GM21381 (cell line): ENCODE data around the gene NRP1.

Experiments used
- ATAC-seq: cut with Tn5 transposase; IDR thresholded peaks from one replicate; pipeline ENCODE4 v1.9.1; 2021; ENCODE audit warnings: mild to moderate bottlenecking, moderate library complexity; ENCODE audit not compliant: unreplicated experiment

Gene NRP1

DNA sequence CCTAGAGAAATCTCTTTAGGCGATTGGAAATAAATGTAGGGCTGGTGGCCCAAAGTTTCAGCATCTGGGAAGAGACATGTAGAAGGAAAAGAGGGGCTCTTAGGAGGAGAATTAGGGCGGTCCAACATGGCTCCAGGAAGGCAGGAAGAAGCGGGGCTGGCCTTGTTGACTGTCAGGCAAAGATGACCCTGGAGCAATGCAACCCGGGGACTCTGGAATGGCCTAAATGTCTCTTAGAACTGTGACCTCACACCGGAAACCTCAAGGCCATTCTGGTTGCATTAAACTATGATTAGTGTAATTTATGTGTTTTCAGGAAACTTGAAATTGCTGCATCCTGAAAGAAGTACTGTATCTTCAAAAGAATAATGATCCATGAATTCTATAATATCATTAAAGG is 66.8 kb downstream of the NRP1 start:
- ATAC-seq = no peak

- ATAC-seq = no peak
These were observed 68.8 kb downstream of the NRP1 start for GRCh38 chr10:33265621-33266020.

DNA sequence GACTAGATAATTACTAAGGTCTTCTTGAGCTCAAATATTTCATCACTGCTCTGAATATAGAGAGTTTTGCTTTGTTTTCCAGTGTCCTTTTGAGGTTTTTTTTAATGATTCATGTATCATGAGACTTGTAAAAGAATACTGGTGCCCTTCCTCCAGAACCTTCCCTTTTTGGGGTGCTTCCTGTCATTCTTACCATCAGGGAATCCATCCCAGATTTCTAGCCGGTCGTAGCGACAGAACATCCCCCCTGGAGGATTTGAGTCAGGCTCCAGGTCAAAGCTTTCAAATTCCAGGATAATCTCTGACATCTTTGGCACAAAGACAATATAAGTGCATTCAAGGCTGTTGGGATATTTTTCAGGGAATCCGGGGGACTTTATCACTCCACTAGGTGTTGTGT is 71.0 kb downstream of the NRP1 start:
- no peak for ATAC-seq

GRCh38 chr10:33262871-33263270 is 71.6 kb downstream of the NRP1 start:
- no peak for ATAC-seq

DNA sequence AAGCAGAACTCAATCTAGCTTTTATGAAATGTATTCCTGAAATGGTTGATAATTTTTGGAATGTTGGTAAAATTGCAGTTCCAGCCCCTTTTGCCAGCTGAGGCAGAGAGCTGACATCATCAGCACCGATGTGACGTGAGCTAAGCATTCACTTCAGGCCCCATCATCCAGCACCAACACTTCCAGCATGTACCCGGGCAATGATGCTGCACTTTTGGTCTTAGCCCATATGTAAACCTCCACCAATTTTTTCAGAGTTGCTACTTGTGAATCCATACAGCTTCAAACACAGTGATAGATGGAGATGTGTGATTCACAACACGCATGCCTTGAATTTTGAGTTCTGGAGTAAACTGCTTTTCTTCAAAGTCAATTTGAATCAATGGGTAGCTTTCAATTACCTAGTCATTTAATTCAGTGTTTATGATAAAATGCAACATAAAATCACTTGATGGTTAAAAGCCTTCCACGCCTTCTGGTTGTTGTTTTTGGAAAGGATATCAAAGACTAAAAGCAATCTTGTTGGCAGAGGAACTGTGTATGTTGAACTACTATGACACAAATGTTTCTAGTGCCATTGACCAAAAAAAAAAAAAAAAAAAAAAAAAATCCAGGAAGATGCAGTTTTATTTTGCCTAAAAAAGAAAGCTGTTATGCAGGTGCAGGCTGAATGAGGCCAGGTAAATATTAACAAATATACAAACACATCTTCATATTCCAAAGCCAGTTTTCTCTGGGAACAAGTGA is 73.9 kb downstream of the NRP1 start:
- ATAC-seq = no peak

- ATAC-seq = no peak
These were observed 75.5 kb downstream of the NRP1 start for GRCh38 chr10:33258967-33259366.

DNA sequence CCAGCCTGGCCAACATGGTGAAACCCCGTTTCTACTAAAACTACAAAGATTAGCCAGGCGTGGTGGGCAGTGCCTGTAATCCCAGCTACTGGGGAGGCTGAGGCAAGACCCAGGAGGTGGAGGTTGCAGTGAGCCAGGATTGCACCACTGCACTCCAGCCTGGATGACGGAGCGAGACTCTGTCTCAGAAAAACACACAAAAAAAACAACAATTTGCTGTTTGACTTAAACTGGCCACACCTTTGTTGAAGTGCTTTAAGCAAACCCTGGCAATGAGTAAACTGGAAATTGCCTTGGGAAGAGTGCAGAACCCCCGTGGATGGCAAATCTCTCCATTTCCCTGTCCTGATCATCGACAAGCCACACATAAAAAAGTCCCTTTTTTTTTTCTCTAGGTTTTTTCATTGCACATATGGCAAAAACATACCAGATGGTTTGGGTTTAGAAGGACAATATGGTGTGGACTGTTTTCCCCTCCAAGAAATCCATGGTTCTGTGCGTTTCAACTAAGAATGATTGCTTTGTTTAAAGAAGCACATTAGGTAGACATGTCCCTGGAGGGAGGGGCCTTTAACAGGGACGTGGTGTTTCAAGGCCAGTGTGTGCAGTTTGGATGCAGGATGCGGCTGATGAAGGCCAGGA is 76.9 kb downstream of the NRP1 start:
- no peak for ATAC-seq

DNA sequence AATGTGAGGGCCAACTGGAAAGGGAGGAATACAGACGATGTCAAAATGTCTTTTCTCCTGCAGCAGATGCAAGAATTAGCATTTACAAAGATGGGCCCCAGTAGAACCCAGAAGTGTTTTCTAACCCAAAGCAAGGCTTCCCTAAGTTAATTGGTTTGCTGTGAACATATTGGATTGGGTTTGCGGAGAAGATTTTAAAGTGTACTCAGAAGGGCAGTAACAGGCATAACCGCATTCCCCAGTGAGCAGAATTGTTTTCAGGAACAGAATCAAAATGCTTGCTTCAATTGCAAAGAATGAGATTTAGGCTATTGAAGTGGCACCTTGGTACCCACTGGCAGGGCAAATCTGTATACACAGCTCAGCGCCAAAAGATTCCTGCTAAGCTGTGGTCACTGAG is 78.0 kb downstream of the NRP1 start:
- ATAC-seq = no peak

- no peak for ATAC-seq
These were observed 79.8 kb downstream of the NRP1 start for GRCh38 chr10:33254556-33255160.

DNA sequence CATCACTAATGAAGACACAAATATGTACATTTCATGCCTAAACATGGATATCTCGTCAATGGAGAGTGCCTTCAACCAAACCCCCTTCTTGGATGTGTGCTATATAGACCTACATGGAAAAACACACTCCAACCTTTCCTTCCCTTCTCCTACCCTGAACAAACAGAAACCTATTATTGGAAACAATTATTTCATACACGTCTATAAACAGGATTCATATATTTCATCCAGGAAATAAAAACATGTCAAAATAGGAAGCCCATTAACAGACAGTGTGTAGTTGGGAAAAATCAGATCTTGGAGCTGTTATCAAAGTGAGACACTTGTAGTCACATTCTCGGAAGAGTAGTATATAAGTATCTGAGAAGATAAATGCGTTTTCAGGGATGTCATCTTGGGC is 81.1 kb downstream of the NRP1 start:
- no peak for ATAC-seq

DNA sequence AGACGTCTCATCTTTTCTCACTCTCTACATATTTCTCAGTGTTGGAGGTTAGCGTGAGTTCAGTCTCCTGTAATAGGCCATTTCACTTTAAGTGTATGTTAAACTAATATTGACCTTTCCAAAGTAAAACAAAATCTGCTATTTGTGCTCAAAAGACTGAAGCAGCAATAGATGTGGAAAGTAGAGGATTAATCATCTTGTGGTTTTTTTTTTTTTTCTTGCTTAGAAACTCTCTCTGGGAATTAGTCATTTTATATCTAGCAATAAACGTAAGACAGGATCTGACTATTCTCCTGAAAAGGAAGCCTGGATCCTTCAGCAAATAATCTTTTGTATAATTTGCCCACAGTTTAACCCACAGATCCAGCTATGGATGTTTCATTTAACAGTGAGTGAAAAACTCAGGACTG is 81.7 kb downstream of the NRP1 start:
- no peak for ATAC-seq

GRCh38 chr10:33252324-33252723 is 82.1 kb downstream of the NRP1 start:
- ATAC-seq = no peak

- no peak for ATAC-seq
These were observed 84.7 kb downstream of the NRP1 start for GRCh38 chr10:33249659-33250345.

DNA sequence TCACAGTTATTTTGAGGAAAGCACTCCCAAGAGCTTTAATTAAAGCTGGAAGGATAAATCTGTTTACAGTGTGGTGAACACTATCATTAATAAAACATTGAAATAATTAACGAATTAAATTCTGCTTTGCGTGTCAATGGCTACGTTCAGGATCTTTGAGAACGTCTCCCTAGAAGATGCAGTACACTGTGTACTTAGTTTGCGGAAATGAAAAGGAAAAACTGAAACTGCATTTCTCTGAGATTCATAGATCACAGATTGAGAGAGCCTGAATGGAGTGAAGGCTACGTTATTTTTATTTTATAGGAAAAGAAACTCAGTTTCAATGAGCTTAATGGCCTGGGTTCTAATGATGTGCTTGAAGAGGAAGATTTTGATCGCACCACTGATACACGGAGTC is 85.3 kb downstream of the NRP1 start:
- ATAC-seq = no peak

DNA sequence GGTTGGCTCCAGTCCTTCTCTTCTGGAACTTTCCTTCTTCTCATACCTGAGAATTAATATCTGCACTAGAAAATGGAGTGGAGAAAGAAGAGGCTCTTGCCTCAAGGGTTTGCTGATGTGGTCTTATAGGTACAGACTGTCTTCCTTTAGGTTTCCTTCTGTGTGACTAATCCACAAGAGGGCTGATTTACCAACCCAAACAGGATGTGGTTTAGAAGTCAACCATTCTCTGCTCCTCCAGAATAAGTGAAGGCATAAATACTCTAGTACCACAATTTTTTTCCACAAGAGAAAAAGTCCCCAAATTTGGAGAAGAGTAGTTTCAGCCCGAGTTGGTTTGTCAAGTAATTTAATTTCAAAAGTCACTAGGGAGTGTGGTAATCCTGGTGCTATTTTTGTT is 85.8 kb downstream of the NRP1 start:
- ATAC-seq = peak; percentile 76

- no peak for ATAC-seq
These were observed 87.1 kb downstream of the NRP1 start for GRCh38 chr10:33247221-33247922.

GRCh38 chr10:33245343-33245742 is 89.1 kb downstream of the NRP1 start:
- ATAC-seq = no peak

DNA sequence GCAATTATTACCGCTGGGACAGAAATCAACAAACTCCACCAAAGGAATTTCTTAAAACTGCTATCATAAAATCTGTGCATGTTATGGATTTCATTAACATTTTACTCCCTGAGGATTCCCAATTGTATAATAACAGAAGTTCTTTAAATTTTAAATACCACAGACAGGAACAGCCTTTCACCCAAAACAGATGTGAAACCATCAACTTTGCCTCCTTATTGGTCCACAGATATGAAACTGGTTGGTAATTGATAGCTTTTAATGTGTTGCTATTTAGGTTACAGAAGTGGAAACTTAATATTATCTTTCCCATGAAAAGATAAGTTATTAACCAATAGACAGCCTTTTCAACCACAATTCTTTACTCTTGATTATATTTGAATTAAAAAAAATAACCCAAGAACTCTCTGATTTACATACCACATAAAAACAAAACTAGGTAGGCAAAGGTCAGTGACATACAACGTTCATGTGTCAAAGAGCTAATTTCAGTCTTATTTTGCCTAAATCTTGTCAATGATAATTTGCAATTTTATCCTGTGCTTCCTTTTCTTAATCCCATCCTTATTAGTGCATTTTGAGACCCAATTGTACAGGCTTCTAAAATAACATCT is 90.0 kb downstream of the NRP1 start:
- no peak for ATAC-seq

- no peak for ATAC-seq
These were observed 90.8 kb downstream of the NRP1 start for GRCh38 chr10:33243703-33244102.

GRCh38 chr10:33242931-33243330 is 91.5 kb downstream of the NRP1 start:
- ATAC-seq = no peak

DNA sequence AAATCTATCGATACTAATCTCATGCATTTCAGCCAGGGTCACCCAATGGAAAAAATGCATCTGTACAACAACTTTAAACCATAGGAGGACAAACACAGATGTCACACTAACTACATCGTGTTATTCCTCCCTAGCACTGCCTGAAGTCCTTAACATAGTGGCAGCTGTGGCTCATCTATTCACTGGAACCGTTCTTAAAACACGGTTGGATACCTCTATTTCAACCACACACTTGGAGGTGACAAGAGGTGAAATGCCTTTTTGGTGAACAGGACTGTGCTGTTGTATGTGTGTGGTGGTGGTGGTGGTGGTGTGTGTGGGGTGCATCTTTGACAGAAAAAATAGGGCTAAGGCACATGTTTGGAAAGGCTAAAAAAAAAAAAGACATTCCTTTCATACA is 93.1 kb downstream of the NRP1 start:
- ATAC-seq = no peak
